ENCODE results near the gene ENAH.

- TF ChIP-seq, protein P1, sequence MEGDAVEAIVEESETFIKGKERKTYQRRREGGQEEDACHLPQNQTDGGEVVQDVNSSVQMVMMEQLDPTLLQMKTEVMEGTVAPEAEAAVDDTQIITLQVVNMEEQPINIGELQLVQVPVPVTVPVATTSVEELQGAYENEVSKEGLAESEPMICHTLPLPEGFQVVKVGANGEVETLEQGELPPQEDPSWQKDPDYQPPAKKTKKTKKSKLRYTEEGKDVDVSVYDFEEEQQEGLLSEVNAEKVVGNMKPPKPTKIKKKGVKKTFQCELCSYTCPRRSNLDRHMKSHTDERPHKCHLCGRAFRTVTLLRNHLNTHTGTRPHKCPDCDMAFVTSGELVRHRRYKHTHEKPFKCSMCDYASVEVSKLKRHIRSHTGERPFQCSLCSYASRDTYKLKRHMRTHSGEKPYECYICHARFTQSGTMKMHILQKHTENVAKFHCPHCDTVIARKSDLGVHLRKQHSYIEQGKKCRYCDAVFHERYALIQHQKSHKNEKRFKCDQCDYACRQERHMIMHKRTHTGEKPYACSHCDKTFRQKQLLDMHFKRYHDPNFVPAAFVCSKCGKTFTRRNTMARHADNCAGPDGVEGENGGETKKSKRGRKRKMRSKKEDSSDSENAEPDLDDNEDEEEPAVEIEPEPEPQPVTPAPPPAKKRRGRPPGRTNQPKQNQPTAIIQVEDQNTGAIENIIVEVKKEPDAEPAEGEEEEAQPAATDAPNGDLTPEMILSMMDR (IDR thresholded peaks at IDR 0.05), result no peak
- no peak for TF ChIP-seq POLR2A (IDR thresholded peaks at IDR 0.05)
- no peak for TF ChIP-seq POLR2AphosphoS5 (IDR thresholded peaks at IDR 0.05)
- TF ChIP-seq EP300 (IDR thresholded peaks at IDR 0.05), result no peak
These were observed 210.8 kb downstream of the ENAH start for GRCh38 chr1:225442123-225442505.

Data from gastroesophageal sphincter (tissue), 3 donors.